ENCODE measurements around the gene MAP3K7CL. TPM values are rescaled to one million over a fixed set of nuclear protein-coding genes. Genes with fewer than 3 reads are reported as not detected.
A peak's percentile ranks its signal among the peaks of the same experiment; 100 is the strongest.

Gene MAP3K7CL
- total RNA-seq, 6 experiments from 2014 or later = 6.2 to 11.4 (median 7.6) TPM

DNA sequence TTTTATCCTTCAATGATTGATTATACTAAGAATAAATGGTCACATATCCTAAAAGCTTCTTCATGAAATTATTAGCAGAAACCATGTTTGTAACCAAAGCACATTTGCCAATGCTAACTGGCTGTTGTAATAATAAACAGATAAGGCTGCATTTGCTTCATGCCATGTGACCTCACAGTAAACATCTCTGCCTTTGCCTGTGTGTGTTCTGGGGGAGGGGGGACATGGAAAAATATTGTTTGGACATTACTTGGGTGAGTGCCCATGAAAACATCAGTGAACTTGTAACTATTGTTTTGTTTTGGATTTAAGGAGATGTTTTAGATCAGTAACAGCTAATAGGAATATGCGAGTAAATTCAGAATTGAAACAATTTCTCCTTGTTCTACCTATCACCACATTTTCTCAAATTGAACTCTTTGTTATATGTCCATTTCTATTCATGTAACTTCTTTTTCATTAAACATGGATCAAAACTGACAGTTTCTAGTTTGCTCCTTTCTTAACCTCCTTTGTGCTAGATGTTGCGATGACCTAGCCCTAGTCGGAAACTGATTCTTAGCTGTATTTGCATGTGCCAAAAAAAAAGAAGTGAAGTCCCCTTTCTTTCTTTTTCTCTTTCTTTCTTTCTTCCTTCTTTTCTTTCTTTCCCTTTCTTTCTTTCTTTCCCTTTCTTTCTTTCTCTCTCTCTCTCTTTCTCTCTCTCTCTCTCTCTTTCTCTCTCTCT, 45.1 kb downstream of the MAP3K7CL start:
- Mint-ChIP-seq H3K4me3 (peak overlapping the region; percentile 16), H3K4me1 (ENCODE audit: low read depth) (peaks cover 39% of the 10 kb centered on the region), H3K9me3 (no peaks in the 10 kb centered on the region), H3K27me3 (ENCODE audit: insufficient read depth) (no peaks in the 10 kb centered on the region), H3K36me3 (ENCODE audit: low read depth) (no peaks in the 10 kb centered on the region; the same call in 1 of the 2 replicates), H3K27ac (peak overlapping the region; percentile 52)
- TF ChIP-seq, protein P1, sequence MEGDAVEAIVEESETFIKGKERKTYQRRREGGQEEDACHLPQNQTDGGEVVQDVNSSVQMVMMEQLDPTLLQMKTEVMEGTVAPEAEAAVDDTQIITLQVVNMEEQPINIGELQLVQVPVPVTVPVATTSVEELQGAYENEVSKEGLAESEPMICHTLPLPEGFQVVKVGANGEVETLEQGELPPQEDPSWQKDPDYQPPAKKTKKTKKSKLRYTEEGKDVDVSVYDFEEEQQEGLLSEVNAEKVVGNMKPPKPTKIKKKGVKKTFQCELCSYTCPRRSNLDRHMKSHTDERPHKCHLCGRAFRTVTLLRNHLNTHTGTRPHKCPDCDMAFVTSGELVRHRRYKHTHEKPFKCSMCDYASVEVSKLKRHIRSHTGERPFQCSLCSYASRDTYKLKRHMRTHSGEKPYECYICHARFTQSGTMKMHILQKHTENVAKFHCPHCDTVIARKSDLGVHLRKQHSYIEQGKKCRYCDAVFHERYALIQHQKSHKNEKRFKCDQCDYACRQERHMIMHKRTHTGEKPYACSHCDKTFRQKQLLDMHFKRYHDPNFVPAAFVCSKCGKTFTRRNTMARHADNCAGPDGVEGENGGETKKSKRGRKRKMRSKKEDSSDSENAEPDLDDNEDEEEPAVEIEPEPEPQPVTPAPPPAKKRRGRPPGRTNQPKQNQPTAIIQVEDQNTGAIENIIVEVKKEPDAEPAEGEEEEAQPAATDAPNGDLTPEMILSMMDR (IDR thresholded peaks at IDR 0.05) = no peak
- DNase-seq = no peak

DNA sequence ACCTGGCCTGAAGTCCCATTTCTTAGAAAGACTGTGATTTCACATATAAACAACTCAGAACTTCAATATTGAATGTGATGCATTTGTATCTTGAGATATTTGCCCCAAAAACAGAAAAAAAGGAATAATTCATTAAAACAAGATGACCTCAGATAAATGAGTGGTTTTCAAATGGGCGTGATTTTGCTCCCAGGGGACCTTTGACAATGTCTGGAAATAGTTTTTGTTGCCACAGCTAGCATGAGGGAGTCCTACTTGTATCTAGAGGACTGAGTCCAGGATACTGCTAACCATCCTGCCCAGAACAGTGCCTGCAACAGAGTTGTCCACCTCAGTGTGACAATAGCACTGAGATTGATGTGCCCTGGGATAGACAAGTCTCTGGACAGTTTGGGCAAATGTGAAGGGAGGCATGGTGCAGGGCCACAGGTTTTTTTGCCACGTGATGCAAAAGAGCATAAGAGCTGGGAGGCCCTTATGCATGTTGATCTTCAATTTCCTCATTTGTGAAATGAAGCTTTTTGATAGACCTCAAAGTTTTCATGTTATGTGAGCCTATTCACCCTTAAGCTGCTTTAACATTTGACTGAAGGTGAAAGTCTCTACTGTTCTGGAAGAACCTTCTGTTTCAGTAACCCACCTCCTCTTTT, 46.2 kb downstream of the MAP3K7CL start:
- DNase-seq = no peak
- Mint-ChIP-seq H3K9me3 (no peaks in the 10 kb centered on the region), H3K4me3 (no peak overlapping the region), H3K27me3 (ENCODE audit: insufficient read depth) (no peaks in the 10 kb centered on the region), H3K27ac (no peak overlapping the region), H3K36me3 (ENCODE audit: low read depth) (no peaks in the 10 kb centered on the region; the same call in 1 of the 2 replicates), H3K4me1 (ENCODE audit: low read depth) (peaks cover 42% of the 10 kb centered on the region)
- TF ChIP-seq, protein P1 (IDR thresholded peaks at IDR 0.05) = no peak

DNA sequence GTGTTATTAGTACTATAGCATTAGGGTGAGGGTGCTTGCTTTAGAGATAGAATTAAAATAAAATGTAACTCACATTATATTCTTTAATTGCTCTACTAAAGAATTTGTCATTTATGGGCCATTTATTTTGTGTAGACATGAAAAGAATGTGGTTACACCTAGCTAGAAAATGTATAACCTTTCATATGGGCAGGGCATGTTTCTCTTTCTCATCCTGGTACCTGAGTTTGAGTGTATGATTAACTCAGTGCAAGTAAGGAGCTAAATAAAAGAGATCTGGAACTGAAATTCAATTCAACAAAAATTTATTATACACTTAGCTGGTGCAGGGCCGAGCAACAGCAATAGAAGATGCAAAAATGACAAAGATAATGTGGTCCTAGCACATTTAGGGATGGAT, 47.4 kb downstream of the MAP3K7CL start:
- TF ChIP-seq, protein P1 (IDR thresholded peaks at IDR 0.05) = no peak
- H3K27ac Mint-ChIP-seq = no peak overlapping the region
- H3K4me3 Mint-ChIP-seq = no peak overlapping the region
- H3K27me3 Mint-ChIP-seq (ENCODE audit: insufficient read depth) = no peaks in the 10 kb centered on the region
- no peaks in the 10 kb centered on the region for H3K9me3 Mint-ChIP-seq
- H3K36me3 Mint-ChIP-seq (ENCODE audit: low read depth) = no peaks in the 10 kb centered on the region; the same call in 1 of the 2 replicates
- H3K4me1 Mint-ChIP-seq (ENCODE audit: low read depth) = peaks cover 54% of the 10 kb centered on the region
- no peak for DNase-seq

DNA sequence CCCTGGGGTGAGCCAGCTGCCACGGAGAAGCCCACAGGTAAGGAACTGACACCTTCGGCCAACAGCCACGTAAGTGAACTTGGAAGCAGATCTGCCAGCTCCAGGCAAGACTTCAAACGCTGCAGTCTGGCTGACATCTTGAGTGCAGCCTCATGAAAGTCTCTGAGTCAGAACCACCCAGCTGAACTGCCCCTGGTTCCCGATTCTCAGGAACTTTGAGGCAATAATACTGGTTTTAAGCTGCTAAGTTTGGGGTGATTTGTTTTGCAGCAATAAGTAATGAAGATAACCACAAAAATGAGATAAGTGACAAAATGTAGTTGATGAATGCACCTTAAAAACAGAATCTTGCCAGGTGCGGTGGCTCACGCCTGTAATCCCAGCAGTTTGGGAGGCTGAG, 48.5 kb downstream of the MAP3K7CL start:
- no peaks in the 10 kb centered on the region for H3K9me3 Mint-ChIP-seq
- H3K27ac Mint-ChIP-seq = no peak overlapping the region
- no peak overlapping the region for H3K4me3 Mint-ChIP-seq
- no peaks in the 10 kb centered on the region for H3K27me3 Mint-ChIP-seq (ENCODE audit: insufficient read depth)
- no peaks in the 10 kb centered on the region; the same call in 1 of the 2 replicates for H3K36me3 Mint-ChIP-seq (ENCODE audit: low read depth)
- H3K4me1 Mint-ChIP-seq (ENCODE audit: low read depth) = peaks cover 63% of the 10 kb centered on the region
- DNase-seq = no peak
- TF ChIP-seq, protein P1 (IDR thresholded peaks at IDR 0.05) = no peak

DNA sequence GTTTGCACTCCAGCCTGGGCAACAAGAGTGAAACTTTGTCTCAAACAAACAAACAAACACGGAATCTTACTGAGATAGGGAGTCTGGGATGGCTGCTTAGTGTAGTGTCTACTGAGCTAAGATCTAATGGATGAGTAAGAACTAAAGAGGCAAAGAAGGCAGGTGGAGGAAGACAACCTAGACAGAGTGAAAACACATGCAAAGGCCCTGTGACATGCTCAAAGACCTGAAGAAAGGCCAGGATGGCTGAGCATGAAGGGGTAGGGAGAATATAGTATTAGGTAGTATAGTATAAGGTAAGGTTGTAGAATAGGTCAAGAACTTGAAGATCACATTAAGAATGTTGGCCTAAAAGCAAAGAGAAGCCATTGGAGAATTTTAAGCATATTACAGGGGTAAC, 49.1 kb downstream of the MAP3K7CL start:
- no peaks in the 10 kb centered on the region for H3K9me3 Mint-ChIP-seq
- TF ChIP-seq, protein P1 (IDR thresholded peaks at IDR 0.05) = no peak
- no peaks in the 10 kb centered on the region; the same call in 1 of the 2 replicates for H3K36me3 Mint-ChIP-seq (ENCODE audit: low read depth)
- DNase-seq = no peak
- peaks cover 62% of the 10 kb centered on the region for H3K4me1 Mint-ChIP-seq (ENCODE audit: low read depth)
- no peak overlapping the region for H3K27ac Mint-ChIP-seq
- no peak overlapping the region for H3K4me3 Mint-ChIP-seq
- H3K27me3 Mint-ChIP-seq (ENCODE audit: insufficient read depth) = no peaks in the 10 kb centered on the region

Measured in HFFc6 (cell line).